Measurements from ENCODE around the gene PPP1R1A. TPM values are rescaled to one million over a fixed set of nuclear protein-coding genes. Genes with fewer than 3 reads are reported as not detected.

Gene PPP1R1A
- total RNA-seq, 1 experiment from 2014 or later = not detected

GRCh38 chr12:54581412-54581811 is 7.0 kb downstream of the PPP1R1A start:
- BruUV-seq (replicated peaks) = no TSS peak
- Histone ChIP-seq H4K20me1 (ENCODE audit: low read length) (no peaks in the 10 kb centered on the region), H3K4me1 (ENCODE audit: insufficient read depth, low read length) (no peaks in the 10 kb centered on the region), H3K79me2 (ENCODE audit: low read length) (no peaks in the 10 kb centered on the region), H3K4me3 (ENCODE audit: low read length) (no peak overlapping the region), H3F3A (ENCODE audit: low read length, unreplicated experiment) (no peaks in the 10 kb centered on the region), H3K27me3 (ENCODE audit: low read length) (peaks cover 43% of the 10 kb centered on the region), H2AFZ (ENCODE audit: low read length) (no peak overlapping the region), H3K9me2 (replicated peaks; ENCODE audit: low read length) (no peaks in the 10 kb centered on the region), H3K9me3 (ENCODE audit: low read length) (no peaks in the 10 kb centered on the region), H3K9ac (ENCODE audit: low read length) (no peak overlapping the region), H3K27ac (ENCODE audit: low read length) (no peak overlapping the region), H3K36me3 (ENCODE audit: low read depth, low read length) (no peaks in the 10 kb centered on the region), H3K4me2 (ENCODE audit: low read length) (no peak overlapping the region)
- TF ChIP-seq EZH2 (IDR thresholded peaks at IDR 0.05; ENCODE audit: low read length, unreplicated experiment) (no peak), EZH2phosphoT487 (IDR thresholded peaks at IDR 0.05; ENCODE audit: borderline replicate concordance, low read length) (no peak)
- TF ChIP-seq, protein P1, sequence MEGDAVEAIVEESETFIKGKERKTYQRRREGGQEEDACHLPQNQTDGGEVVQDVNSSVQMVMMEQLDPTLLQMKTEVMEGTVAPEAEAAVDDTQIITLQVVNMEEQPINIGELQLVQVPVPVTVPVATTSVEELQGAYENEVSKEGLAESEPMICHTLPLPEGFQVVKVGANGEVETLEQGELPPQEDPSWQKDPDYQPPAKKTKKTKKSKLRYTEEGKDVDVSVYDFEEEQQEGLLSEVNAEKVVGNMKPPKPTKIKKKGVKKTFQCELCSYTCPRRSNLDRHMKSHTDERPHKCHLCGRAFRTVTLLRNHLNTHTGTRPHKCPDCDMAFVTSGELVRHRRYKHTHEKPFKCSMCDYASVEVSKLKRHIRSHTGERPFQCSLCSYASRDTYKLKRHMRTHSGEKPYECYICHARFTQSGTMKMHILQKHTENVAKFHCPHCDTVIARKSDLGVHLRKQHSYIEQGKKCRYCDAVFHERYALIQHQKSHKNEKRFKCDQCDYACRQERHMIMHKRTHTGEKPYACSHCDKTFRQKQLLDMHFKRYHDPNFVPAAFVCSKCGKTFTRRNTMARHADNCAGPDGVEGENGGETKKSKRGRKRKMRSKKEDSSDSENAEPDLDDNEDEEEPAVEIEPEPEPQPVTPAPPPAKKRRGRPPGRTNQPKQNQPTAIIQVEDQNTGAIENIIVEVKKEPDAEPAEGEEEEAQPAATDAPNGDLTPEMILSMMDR (conservative IDR thresholded peaks at IDR 0.05; ENCODE audit: low read depth, low read length) = no peak
- intact Hi-C loops (cut with micrococcal nuclease) = no loop called here
- CTCF ChIA-PET = no interaction called here
- DNase-seq (no peak), ATAC-seq (no peak)
- POLR2A ChIA-PET (ENCODE audit: unreplicated experiment) = no interaction called here

GRCh38 chr12:54579696-54580333 is 8.6 kb downstream of the PPP1R1A start:
- intact Hi-C loops (cut with micrococcal nuclease) = loop anchor here (2.0 kb wide), 1 partner anchor 43 kb away; no protein-coding TSS in a partner anchor
- H3K27ac ChIP-seq (ENCODE audit: low read length) = no peak overlapping the region
- peak overlapping the region; percentile 38 for H2AFZ ChIP-seq (ENCODE audit: low read length)
- peaks cover 55% of the 10 kb centered on the region for H3K27me3 ChIP-seq (ENCODE audit: low read length)
- H3K79me2 ChIP-seq (ENCODE audit: low read length) = no peaks in the 10 kb centered on the region
- H3K9ac ChIP-seq (ENCODE audit: low read length) = no peak overlapping the region
- ChIA-PET CTCF (interaction anchor here (0.6 to 1.2 kb wide), 3 partner anchors 50 to 180 kb away, joined by 3 to 9 read pairs (median 4); no protein-coding TSS in a partner anchor), POLR2A (ENCODE audit: unreplicated experiment) (no interaction called here)
- H4K20me1 ChIP-seq (ENCODE audit: low read length) = no peaks in the 10 kb centered on the region
- H3K9me3 ChIP-seq (ENCODE audit: low read length) = no peaks in the 10 kb centered on the region
- H3F3A ChIP-seq (ENCODE audit: low read length, unreplicated experiment) = no peaks in the 10 kb centered on the region
- H3K4me1 ChIP-seq (ENCODE audit: insufficient read depth, low read length) = no peaks in the 10 kb centered on the region
- BruUV-seq (replicated peaks) = no TSS peak
- H3K4me3 ChIP-seq (ENCODE audit: low read length) = no peak overlapping the region
- H3K36me3 ChIP-seq (ENCODE audit: low read depth, low read length) = no peaks in the 10 kb centered on the region
- peak overlapping the region; percentile 17; the same call in 1 of the 2 replicates for H3K4me2 ChIP-seq (ENCODE audit: low read length)
- H3K9me2 ChIP-seq (replicated peaks; ENCODE audit: low read length) = no peaks in the 10 kb centered on the region
- ATAC-seq = peak; percentile 99
- peak; percentile 89 for DNase-seq
- TF ChIP-seq EZH2phosphoT487 (IDR thresholded peaks at IDR 0.05; ENCODE audit: borderline replicate concordance, low read length) (no peak), EZH2 (IDR thresholded peaks at IDR 0.05; ENCODE audit: low read length, unreplicated experiment) (no peak)
- TF ChIP-seq, protein P1 (conservative IDR thresholded peaks at IDR 0.05; ENCODE audit: low read depth, low read length) = peak; percentile 94

- ATAC-seq = no peak
- TF ChIP-seq EZH2 (IDR thresholded peaks at IDR 0.05; ENCODE audit: low read length, unreplicated experiment) (no peak), EZH2phosphoT487 (IDR thresholded peaks at IDR 0.05; ENCODE audit: borderline replicate concordance, low read length) (no peak)
- TF ChIP-seq, protein P1 (conservative IDR thresholded peaks at IDR 0.05; ENCODE audit: low read depth, low read length) = no peak
- Histone ChIP-seq H3K4me2 (ENCODE audit: low read length) (no peak overlapping the region), H2AFZ (ENCODE audit: low read length) (0 out of 2 replicates have a peak overlapping the region, but pooled peaks have one; percentile 38), H3K4me3 (ENCODE audit: low read length) (no peak overlapping the region), H4K20me1 (ENCODE audit: low read length) (no peaks in the 10 kb centered on the region), H3K27me3 (ENCODE audit: low read length) (peaks cover 55% of the 10 kb centered on the region), H3K79me2 (ENCODE audit: low read length) (no peaks in the 10 kb centered on the region), H3K4me1 (ENCODE audit: insufficient read depth, low read length) (no peaks in the 10 kb centered on the region), H3F3A (ENCODE audit: low read length, unreplicated experiment) (no peaks in the 10 kb centered on the region), H3K9ac (ENCODE audit: low read length) (no peak overlapping the region), H3K9me3 (ENCODE audit: low read length) (no peaks in the 10 kb centered on the region), H3K36me3 (ENCODE audit: low read depth, low read length) (no peaks in the 10 kb centered on the region), H3K27ac (ENCODE audit: low read length) (no peak overlapping the region), H3K9me2 (replicated peaks; ENCODE audit: low read length) (no peaks in the 10 kb centered on the region)
- ChIA-PET POLR2A (ENCODE audit: unreplicated experiment) (no interaction called here), CTCF (interaction anchor here (1.0 to 1.2 kb wide), 2 partner anchors 52 to 180 kb away, joined by 3 to 4 read pairs; no protein-coding TSS in a partner anchor)
- DNase-seq = no peak
- intact Hi-C loops (cut with micrococcal nuclease) = loop anchor here (2.0 kb wide), 1 partner anchor 44 kb away; no protein-coding TSS in a partner anchor
- no TSS peak for BruUV-seq (replicated peaks)
Observed at GRCh38 chr12:54579258-54579657, 9.2 kb downstream of the PPP1R1A start.
